ACC112 (cell line): ENCODE measurements around the gene SOX5.

ENCODE experiments used
- H2AFZ ChIP-seq: fragments of 200-600 bp; sonication (generic); one replicate; pipeline ENCODE4 v1.6.0; 2017; ENCODE audit warnings: antibody characterized with exemption, low read length; ENCODE audit not compliant: unreplicated experiment
- H3K27ac ChIP-seq: fragments of 200-600 bp; sonication (generic); 2 replicates; pipeline ENCODE4 v1.5.1; 2014; ENCODE audit warnings: low read depth, mild to moderate bottlenecking, antibody characterized with exemption, low read length, moderate library complexity
- H3K27me3 ChIP-seq: fragments of 200-600 bp; sonication (generic); 2 replicates; pipeline ENCODE4 v1.6.1; 2014; ENCODE audit warnings: mild to moderate bottlenecking, antibody characterized with exemption, low read length, moderate library complexity, mixed read lengths; ENCODE audit not compliant: insufficient read depth
- H3K36me3 ChIP-seq: fragments of 200-600 bp; sonication (generic); 2 replicates; pipeline ENCODE4 v1.6.1; 2016; ENCODE audit warnings: mild to moderate bottlenecking, antibody characterized with exemption, low read length, moderate library complexity, mixed read lengths; ENCODE audit not compliant: insufficient read depth
- H3K4me1 ChIP-seq: fragments of 200-600 bp; sonication (generic); one replicate; pipeline ENCODE4 v1.6.1; 2016; ENCODE audit warnings: low read length, mixed read lengths; ENCODE audit not compliant: insufficient read depth, unreplicated experiment, control insufficient read depth
- H3K4me3 ChIP-seq: fragments of 200-600 bp; sonication (generic); 2 replicates; pipeline ENCODE4 v1.5.1; 2014; ENCODE audit warnings: mild to moderate bottlenecking, low read depth, low read length
- H3K79me2 ChIP-seq: fragments of 200-600 bp; sonication (generic); one replicate; pipeline ENCODE4 v1.6.0; 2016; ENCODE audit warnings: low read length; ENCODE audit not compliant: control insufficient read depth, unreplicated experiment, insufficient read depth

SOX5 gene

DNA sequence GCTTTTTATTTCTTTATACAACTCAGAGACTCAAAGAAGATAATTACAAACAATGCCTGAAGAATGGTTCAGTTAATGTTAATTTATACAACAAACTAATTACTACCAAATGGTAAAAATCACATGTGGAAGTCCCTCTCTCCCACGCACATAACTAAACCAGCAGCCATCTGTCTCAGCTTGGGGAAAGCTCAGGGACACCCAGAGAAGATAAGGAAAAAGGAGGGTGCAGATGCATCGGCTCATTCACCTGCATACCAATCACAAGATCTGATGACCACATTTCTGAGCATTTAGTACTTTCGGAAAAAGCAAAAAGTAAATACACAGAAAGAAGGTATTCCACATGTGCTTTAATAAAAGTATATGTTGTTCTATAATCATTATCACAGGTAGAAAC, 136.3 kb downstream of the SOX5 start:
- H3K27ac ChIP-seq, result no peak overlapping the region
- no peak overlapping the region for H3K4me3 ChIP-seq
- no peaks in the 10 kb centered on the region for H3K79me2 ChIP-seq
- H2AFZ ChIP-seq, result no peak overlapping the region
- no peaks in the 10 kb centered on the region for H3K27me3 ChIP-seq
- no peaks in the 10 kb centered on the region for H3K36me3 ChIP-seq
- H3K4me1 ChIP-seq, result no peaks in the 10 kb centered on the region

- no peak overlapping the region for H3K4me3 ChIP-seq
- H3K4me1 ChIP-seq, result no peaks in the 10 kb centered on the region
- H3K36me3 ChIP-seq, result no peaks in the 10 kb centered on the region
- no peaks in the 10 kb centered on the region for H3K79me2 ChIP-seq
- no peak overlapping the region for H3K27ac ChIP-seq
- no peaks in the 10 kb centered on the region for H3K27me3 ChIP-seq
- H2AFZ ChIP-seq, result no peak overlapping the region
Measured at GRCh38 chr12:23810329-23810902, 139.1 kb downstream of the SOX5 start.

DNA sequence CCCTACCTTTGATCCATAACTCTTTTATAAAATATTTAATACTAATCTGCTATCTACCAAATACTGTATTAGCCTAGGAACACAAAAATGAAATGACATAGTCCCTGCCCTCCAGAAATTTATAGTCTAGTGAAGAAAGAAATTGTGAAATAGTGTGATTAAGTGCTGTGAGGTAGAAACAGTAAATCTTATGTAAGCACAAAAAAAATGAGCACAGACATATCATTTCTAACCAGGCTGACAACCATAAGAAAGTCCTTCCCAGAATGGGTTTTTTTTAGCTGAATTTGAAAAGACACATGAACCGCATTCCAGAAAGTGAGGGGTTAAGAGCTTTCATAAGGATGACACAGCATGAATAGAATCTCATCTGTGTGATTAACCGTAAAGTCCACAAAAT, 145.9 kb downstream of the SOX5 start:
- no peaks in the 10 kb centered on the region for H3K27me3 ChIP-seq
- H3K36me3 ChIP-seq, result no peaks in the 10 kb centered on the region
- no peak overlapping the region for H2AFZ ChIP-seq
- no peak overlapping the region for H3K4me3 ChIP-seq
- no peak overlapping the region for H3K27ac ChIP-seq
- H3K79me2 ChIP-seq, result no peaks in the 10 kb centered on the region
- H3K4me1 ChIP-seq, result no peaks in the 10 kb centered on the region

DNA sequence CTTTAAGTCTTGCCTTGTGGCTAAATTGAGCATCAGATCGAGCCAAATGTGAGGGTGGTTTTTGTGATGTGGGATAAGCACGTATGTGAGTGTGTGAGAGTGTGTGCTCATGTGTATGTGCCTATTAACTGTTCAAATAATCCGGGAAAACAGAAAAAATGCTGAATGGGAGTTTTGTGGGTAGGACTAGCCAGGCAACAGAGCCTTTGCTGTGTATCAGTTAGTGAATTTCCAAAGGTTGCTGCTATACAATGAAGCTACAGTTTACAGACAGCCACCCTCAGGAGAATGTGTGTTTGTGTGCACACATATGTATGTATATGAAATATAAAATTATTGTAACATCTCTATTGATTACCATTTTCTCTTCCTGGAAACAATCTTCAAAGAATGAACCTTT, 154.0 kb downstream of the SOX5 start:
- no peaks in the 10 kb centered on the region for H3K4me1 ChIP-seq
- no peaks in the 10 kb centered on the region for H3K36me3 ChIP-seq
- no peak overlapping the region for H3K4me3 ChIP-seq
- no peak overlapping the region for H3K27ac ChIP-seq
- no peak overlapping the region for H2AFZ ChIP-seq
- no peaks in the 10 kb centered on the region for H3K27me3 ChIP-seq
- H3K79me2 ChIP-seq, result no peaks in the 10 kb centered on the region

DNA sequence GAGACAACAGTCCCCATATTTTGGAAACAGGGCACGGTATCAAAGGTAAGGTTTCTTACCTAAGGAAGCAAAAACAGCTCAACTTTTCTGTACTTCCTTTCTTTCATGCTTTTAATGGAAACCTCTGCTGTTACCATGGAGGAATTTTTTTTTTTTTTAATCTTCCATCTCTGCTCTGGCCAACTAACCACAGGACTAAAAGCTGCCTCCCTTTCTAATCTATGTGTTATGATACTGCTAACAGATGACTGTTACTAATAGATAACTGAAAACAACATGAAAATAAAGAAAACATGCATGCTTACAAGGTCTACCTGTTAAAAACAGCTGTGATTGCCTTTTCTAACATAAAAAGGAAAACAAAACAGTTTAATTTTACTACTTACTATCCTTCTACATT, 168.4 kb downstream of the SOX5 start:
- H3K79me2 ChIP-seq, result no peaks in the 10 kb centered on the region
- no peak overlapping the region for H3K4me3 ChIP-seq
- H3K27ac ChIP-seq, result no peak overlapping the region
- no peaks in the 10 kb centered on the region for H3K4me1 ChIP-seq
- no peaks in the 10 kb centered on the region for H3K27me3 ChIP-seq
- H2AFZ ChIP-seq, result no peak overlapping the region
- H3K36me3 ChIP-seq, result no peaks in the 10 kb centered on the region

DNA sequence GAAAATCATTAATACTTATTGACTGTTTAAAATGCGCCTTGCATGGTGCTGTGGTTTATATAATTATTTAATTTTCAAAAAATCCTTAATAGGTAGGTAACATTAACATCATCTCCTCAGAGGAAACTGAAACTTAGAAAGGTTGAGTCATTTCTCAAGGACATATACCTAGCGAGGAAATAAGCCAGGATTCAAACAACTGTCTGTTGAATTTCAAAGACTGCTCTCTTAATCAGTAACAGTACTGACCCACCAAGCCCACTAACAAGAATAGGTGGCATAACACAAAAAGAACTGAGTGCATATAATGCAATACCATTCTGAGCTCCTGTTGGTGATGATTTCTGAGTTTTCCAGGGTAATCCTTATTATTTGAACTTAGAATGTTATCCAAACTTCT, 174.3 kb downstream of the SOX5 start:
- Histone ChIP-seq H3K4me1 (no peaks in the 10 kb centered on the region), H3K36me3 (no peaks in the 10 kb centered on the region), H3K79me2 (no peaks in the 10 kb centered on the region), H3K4me3 (no peak overlapping the region), H3K27ac (no peak overlapping the region), H2AFZ (no peak overlapping the region), H3K27me3 (no peaks in the 10 kb centered on the region)

DNA sequence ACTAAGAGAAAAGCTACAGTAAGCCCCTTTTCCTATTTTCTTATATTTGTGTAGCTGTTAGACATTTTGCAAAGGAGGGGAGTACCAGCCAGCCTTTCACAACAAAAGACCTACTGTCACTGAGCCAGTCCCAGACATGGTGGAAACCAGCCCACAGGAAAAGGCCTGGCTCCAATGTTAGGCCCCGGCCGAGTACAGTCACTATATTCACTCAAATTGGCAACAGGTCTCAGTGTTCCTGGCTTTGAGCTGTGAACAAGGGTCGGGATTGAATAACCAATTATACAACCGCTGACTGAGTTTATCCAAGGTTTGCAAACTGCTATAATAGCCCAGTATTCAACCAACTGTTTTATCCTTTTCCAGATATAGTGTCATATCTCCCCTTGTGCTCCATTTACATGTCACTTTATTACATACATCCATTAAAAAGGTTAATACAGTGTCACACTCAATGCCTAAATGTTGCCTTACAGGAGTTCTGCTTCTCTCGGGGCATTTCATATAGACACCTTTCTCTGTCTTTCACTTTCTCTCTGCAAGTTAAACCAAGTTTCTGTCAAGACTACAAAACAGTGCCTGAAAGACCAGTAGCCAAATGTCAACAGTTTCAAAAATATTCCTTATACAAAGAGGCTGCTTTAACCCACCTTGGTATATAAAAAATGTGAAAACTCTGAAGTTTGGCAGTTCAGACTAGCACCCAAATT, 178.1 kb downstream of the SOX5 start:
- no peaks in the 10 kb centered on the region for H3K36me3 ChIP-seq
- no peaks in the 10 kb centered on the region for H3K4me1 ChIP-seq
- peak overlapping the region; percentile 55 for H2AFZ ChIP-seq
- no peak overlapping the region for H3K4me3 ChIP-seq
- H3K27ac ChIP-seq, result no peak overlapping the region
- H3K79me2 ChIP-seq, result no peaks in the 10 kb centered on the region
- H3K27me3 ChIP-seq, result no peaks in the 10 kb centered on the region

DNA sequence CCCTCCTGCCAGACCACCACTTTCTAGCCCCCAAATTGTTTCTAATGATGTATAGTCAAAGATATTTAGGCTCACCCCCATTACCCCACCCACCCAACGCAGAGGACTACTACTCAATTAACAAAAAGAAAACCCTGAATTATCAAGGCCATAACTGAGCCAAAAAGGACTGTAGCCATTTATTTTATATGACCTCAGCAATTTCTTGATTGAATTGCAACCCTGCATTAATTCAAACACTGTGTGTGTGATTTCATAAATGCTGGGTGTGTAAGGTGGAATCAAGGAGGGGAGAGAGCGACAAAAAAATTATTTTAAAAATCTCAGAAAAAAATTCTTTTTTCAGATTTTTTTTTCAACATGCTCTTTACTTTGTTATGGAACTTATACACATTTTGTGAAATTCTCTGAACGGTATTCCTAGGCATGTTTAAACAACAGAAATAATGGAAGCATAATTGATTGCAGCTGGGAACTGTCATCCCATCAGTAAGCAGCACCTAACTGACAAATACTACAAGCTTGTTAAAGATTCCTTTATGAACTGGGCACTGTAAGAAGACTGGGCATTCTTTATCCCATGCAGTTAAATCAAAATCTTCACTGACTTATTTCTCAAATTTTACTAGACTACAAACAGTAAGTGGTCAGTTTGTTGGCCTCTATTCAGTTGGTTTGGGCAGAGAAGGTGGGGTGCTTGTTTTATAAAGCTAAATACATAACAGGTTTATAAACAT, 179.1 kb downstream of the SOX5 start:
- no peak overlapping the region for H3K4me3 ChIP-seq
- no peaks in the 10 kb centered on the region for H3K36me3 ChIP-seq
- no peaks in the 10 kb centered on the region for H3K4me1 ChIP-seq
- H3K27me3 ChIP-seq, result no peaks in the 10 kb centered on the region
- no peak overlapping the region for H2AFZ ChIP-seq
- H3K79me2 ChIP-seq, result no peaks in the 10 kb centered on the region
- no peak overlapping the region for H3K27ac ChIP-seq

GRCh38 chr12:23767834-23768233, 181.6 kb downstream of the SOX5 start:
- H3K4me3 ChIP-seq, result no peak overlapping the region
- no peaks in the 10 kb centered on the region for H3K79me2 ChIP-seq
- H3K27me3 ChIP-seq, result no peaks in the 10 kb centered on the region
- H3K27ac ChIP-seq, result no peak overlapping the region
- no peaks in the 10 kb centered on the region for H3K4me1 ChIP-seq
- H3K36me3 ChIP-seq, result no peaks in the 10 kb centered on the region
- H2AFZ ChIP-seq, result no peak overlapping the region

DNA sequence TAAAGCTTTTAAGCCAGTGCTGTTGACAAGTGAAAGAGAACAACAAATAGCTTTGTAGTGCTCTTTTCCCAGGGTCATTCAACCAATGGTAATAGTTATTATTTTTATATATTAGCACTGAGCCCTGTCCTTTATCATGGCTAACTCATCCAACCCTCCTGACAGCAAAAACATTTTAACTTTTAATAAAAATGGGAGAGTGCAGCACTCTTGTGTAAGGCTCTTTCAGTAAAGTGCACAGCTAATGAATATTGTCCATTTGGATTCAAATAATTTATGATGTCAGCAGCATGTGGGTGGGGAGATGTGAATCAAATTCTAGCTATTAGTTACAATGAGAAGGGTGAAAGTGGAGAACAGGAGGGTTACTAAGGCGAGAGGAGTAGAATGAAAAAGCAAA, 185.7 kb downstream of the SOX5 start:
- H3K4me3 ChIP-seq, result no peak overlapping the region
- no peaks in the 10 kb centered on the region for H3K27me3 ChIP-seq
- no peaks in the 10 kb centered on the region for H3K4me1 ChIP-seq
- no peak overlapping the region for H3K27ac ChIP-seq
- H2AFZ ChIP-seq, result no peak overlapping the region
- no peaks in the 10 kb centered on the region for H3K36me3 ChIP-seq
- H3K79me2 ChIP-seq, result no peaks in the 10 kb centered on the region

DNA sequence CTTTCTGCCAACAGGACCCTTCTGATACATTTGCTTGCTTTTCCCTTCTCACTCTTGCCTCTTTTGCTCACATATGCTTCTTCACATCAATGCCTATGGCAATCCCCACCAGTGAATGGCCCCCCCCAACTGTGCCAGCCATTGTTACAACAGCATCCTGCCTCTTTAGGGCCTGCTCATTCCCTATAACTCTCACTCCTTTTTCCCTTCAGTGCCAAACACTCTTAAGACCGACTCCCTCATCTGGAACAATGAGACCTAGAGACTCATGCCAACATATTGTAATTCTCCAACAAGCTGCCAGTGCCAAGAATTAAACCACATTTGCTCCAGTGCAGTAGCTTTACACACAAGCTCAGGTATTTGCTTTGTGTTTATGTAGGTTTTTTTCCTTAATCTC, 189.0 kb downstream of the SOX5 start:
- Histone ChIP-seq H2AFZ (no peak overlapping the region), H3K36me3 (no peaks in the 10 kb centered on the region), H3K27me3 (no peaks in the 10 kb centered on the region), H3K4me3 (no peak overlapping the region), H3K4me1 (no peaks in the 10 kb centered on the region), H3K27ac (no peak overlapping the region), H3K79me2 (no peaks in the 10 kb centered on the region)
